AG09309 (cell line): Measurements from ENCODE around the gene C2orf49.

ENCODE experiments used
- DNase-seq: peaks from one replicate; pipeline ENCODE4 v3.0.0-alpha.2; 2010; ENCODE audit warnings: low read depth
- H3K4me3 ChIP-seq: 2 replicates; pipeline ENCODE4 v1.5.1; 2011; ENCODE audit warnings: mild to moderate bottlenecking, low read depth, low read length, moderate library complexity; ENCODE audit not compliant: control insufficient read depth
- TF ChIP-seq, protein P1 (sequence below): IDR thresholded peaks from 2 replicates; pipeline ENCODE4 v1.5.1; 2011; ENCODE audit warnings: mild to moderate bottlenecking, low read depth, low read length, inconsistent platforms; ENCODE audit not compliant: insufficient read depth, control insufficient read depth; ENCODE audit errors: missing control alignments

C2orf49 gene

GRCh38 chr2:105337122-105338019 lies at the start of gene C2orf49:
Gene C2orf49 (plus strand): TSS chr2:105337540. CDS start chr2:105337588, 48 bp downstream.
- peak within 1 kb of the TSS; percentile 87 for H3K4me3 ChIP-seq
- TF ChIP-seq, protein P1, sequence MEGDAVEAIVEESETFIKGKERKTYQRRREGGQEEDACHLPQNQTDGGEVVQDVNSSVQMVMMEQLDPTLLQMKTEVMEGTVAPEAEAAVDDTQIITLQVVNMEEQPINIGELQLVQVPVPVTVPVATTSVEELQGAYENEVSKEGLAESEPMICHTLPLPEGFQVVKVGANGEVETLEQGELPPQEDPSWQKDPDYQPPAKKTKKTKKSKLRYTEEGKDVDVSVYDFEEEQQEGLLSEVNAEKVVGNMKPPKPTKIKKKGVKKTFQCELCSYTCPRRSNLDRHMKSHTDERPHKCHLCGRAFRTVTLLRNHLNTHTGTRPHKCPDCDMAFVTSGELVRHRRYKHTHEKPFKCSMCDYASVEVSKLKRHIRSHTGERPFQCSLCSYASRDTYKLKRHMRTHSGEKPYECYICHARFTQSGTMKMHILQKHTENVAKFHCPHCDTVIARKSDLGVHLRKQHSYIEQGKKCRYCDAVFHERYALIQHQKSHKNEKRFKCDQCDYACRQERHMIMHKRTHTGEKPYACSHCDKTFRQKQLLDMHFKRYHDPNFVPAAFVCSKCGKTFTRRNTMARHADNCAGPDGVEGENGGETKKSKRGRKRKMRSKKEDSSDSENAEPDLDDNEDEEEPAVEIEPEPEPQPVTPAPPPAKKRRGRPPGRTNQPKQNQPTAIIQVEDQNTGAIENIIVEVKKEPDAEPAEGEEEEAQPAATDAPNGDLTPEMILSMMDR, result peak; percentile 4
- peak; percentile 10 for DNase-seq

DNA sequence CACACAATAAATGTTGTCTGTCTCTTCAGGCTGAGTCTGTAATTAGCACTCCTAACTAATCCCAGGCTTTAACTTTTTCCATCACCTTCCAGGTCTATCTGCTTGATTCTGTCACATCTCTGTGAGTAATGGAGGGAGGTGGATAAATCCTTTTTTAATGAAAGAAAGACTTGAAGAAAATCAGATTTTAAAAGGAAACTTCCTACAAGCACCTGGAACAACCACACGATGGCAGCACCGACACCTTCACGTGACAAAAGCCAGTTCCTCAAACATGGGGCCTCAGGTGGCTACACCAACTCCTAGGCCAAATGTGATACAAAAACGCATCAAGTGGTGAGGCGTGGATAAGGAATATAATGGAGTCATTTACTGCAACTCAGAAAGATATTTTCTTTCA lies 49.6 kb upstream of the C2orf49 start:
- DNase-seq, result no peak
- H3K4me3 ChIP-seq, result no peak overlapping the region
- TF ChIP-seq, protein P1, result peak; percentile 57

DNA sequence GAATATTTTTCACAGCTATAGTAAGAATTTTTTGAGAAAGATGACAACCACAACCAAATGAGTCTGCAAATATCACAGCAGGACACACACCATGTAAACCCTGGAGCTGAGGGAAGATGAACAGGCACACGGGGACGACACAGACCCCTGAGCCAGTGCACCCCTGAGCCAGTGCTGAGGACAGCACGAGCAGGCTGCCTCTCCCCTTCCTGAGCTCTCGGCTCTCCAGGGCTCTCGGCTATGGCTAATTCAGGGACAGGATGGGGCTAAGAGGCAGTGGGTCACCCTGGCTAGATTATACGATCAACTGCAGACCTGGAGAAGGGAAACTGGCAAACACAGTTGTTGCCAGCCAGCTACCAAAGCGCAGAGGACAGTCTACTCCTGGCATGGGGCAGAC lies 49.2 kb upstream of the C2orf49 start:
- no peak for DNase-seq
- TF ChIP-seq, protein P1, result no peak
- no peak overlapping the region for H3K4me3 ChIP-seq

DNA sequence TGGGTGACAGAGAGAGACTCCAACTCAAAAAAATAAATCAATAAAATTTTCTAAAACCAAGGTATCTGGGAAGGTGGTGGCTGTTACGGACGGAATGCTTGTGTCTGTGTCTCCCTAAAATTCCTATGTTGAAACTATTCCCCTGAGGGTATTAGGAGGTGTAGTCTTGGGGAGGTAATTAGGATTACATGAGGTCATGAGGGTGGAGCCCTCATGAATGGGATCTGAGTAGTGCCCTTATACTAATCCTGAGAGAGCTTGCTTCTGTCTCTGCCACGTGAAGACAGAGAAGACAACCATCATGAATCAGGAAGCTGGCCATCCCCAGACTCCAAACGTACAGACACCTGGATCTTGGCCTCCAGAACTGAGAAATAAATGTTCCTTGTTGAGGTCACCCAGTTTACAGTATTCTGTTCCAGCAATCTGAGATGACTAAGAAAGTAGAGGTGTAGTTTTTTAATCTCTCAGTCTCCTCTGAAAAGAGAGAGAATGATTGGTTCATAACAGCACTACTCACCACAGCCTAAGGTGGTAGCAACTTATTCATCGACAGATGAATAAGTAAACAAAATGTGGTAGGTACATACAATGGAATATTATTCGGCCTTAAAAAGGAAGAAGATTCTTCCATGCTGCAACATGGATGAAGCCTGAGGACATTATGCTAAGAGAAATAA lies 46.2 kb upstream of the C2orf49 start:
- no peak overlapping the region for H3K4me3 ChIP-seq
- TF ChIP-seq, protein P1, result no peak
- DNase-seq, result no peak

DNA sequence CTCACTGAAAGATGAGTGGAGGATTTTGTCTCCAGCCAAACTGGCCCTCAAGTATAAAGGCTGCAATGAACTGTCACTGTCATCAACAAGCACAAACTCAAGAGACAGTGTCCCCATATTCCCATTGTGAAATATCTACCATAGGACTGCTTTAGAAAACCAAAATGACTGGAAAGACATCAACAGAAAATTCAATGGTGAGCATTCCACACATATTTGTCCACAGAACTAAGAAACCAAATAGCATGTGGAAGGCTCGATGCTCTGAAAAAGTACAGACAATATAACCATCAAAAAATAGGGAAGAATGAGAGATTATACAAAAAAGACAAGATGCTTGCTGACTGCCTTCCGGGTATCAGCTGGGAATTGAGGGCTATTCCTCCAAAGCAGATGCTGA lies 45.4 kb upstream of the C2orf49 start:
- TF ChIP-seq, protein P1, result no peak
- DNase-seq, result no peak
- H3K4me3 ChIP-seq, result no peak overlapping the region

- TF ChIP-seq, protein P1, result no peak
- DNase-seq, result no peak
Observed at GRCh38 chr2:105294046-105294445, 43.3 kb upstream of the C2orf49 start.

More at GRCh38 chr2:105294046-105294445, 43.3 kb upstream of the C2orf49 start:
- H3K4me3 ChIP-seq, result no peak overlapping the region
